SK-N-SH (cell line): ENCODE measurements around the gene BTBD10. TPM values are rescaled to one million over a fixed set of nuclear protein-coding genes. Genes with fewer than 3 reads are reported as not detected.

Source experiments
- CTCF ChIA-PET: fragments of 300-600, 350-600 bp; formaldehyde crosslinking; extraction: SDS; loops from one replicate; lab custom pipeline; 2021; lab: Yijun Ruan, JAX
- POLR2A ChIA-PET: fragments of 350-600 bp; sonication (Branson Sonifier 250); formaldehyde crosslinking; extraction: SDS; loops from one replicate; lab custom pipeline; 2020; ENCODE audit warnings: antibody characterized with exemption, inconsistent platforms; lab: Yijun Ruan, JAX
- DNase-seq: peaks from one replicate; pipeline ENCODE4 v3.0.0; 2012
- H2AFZ ChIP-seq: fragments of 200-600 bp; sonication (generic); 2 replicates; pipeline ENCODE4 v1.8.1; 2016; ENCODE audit warnings: antibody characterized with exemption, mild to moderate bottlenecking, low read depth
- H3F3A ChIP-seq: fragments of 200-600 bp; sonication (generic); replicated peaks from 2 replicates; pipeline ENCODE3; 2016; ENCODE audit warnings: antibody characterized with exemption, mild to moderate bottlenecking; ENCODE audit not compliant: insufficient read depth
- H3K27ac ChIP-seq, 2 experiments: fragments of 200-500 bp in 1 of 2; fragments of 200-600 bp in 1 of 2; sonication (Bioruptor generic) in 1 of 2; sonication (generic), shearing (Covaris generic) in 1 of 2; 2 replicates each; pipeline versions ENCODE4 v1.5.1 to v1.6.1; 2014 to 2016; ENCODE audit warnings: low read depth in 2 of 2, inconsistent platforms in 1 of 2, low read length in 1 of 2, mild to moderate bottlenecking in 1 of 2, mixed read lengths in 1 of 2
- H3K27me3 ChIP-seq: fragments of 200-600 bp; sonication (generic), shearing (Covaris generic); 2 replicates; pipeline ENCODE4 v1.6.1; 2016; ENCODE audit warnings: mixed run types; ENCODE audit not compliant: insufficient read depth
- H3K36me3 ChIP-seq, 2 experiments: fragments of 200-500 bp in 1 of 2; fragments of 200-600 bp in 1 of 2; sonication (Bioruptor generic) in 1 of 2; sonication (generic) in 1 of 2; replicated peaks in 1 of 2; 2 replicates each; pipeline versions ENCODE3 to v1.5.1; 2014 to 2016; ENCODE audit warnings: low read length in 1 of 2, mild to moderate bottlenecking in 1 of 2; ENCODE audit not compliant: insufficient read depth in 2 of 2, control insufficient read depth in 1 of 2
- H3K4me1 ChIP-seq, 2 experiments: fragments of 200-500 bp in 1 of 2; fragments of 200-600 bp in 1 of 2; sonication (Bioruptor generic) in 1 of 2; sonication (generic), shearing (Covaris generic) in 1 of 2; 2 replicates each; pipeline versions ENCODE4 v1.5.1 to v1.6.1; 2014 to 2016; ENCODE audit warnings: low read depth in 1 of 2, low read length in 1 of 2, mixed run types in 1 of 2; ENCODE audit not compliant: insufficient read depth in 2 of 2, control insufficient read depth in 1 of 2
- H3K4me2 ChIP-seq: fragments of 200-600 bp; sonication (generic), shearing (Covaris generic); 2 replicates; pipeline ENCODE4 v1.6.1; 2017; ENCODE audit warnings: mixed run types
- H3K4me3 ChIP-seq, 2 experiments: fragments of 200-500 bp in 1 of 2; fragments of 200-600 bp in 1 of 2; sonication (Bioruptor generic) in 1 of 2; sonication (generic), shearing (Covaris generic) in 1 of 2; 2 replicates each; pipeline versions ENCODE4 v1.5.1 to v1.8.1; 2014 to 2016; ENCODE audit warnings: low read depth in 2 of 2, inconsistent platforms in 1 of 2, low read length in 1 of 2, mild to moderate bottlenecking in 1 of 2, mixed read lengths in 1 of 2, moderate library complexity in 1 of 2
- H3K79me2 ChIP-seq: fragments of 200-600 bp; sonication (generic); 2 replicates; pipeline ENCODE4 v1.8.1; 2017; ENCODE audit warnings: mild to moderate bottlenecking; ENCODE audit not compliant: insufficient read depth
- H3K9ac ChIP-seq: fragments of 200-600 bp; sonication (generic); 2 replicates; pipeline ENCODE4 v1.6.1; 2017; ENCODE audit warnings: mixed run types
- H3K9me2 ChIP-seq: fragments of 200-600 bp; sonication (generic); 2 replicates; pipeline ENCODE4 v1.6.1; 2017; ENCODE audit warnings: mixed run types
- H3K9me3 ChIP-seq: fragments of 200-600 bp; sonication (generic); 2 replicates; pipeline ENCODE4 v1.6.1; 2017; ENCODE audit warnings: mixed run types, mild to moderate bottlenecking, moderate library complexity
- H4K20me1 ChIP-seq: fragments of 200-600 bp; sonication (generic); 2 replicates; pipeline ENCODE4 v1.6.1; 2017; ENCODE audit warnings: mild to moderate bottlenecking, mixed run types; ENCODE audit not compliant: insufficient read depth
- CTCF ChIP-seq: fragments of 200-600 bp; sonication (generic); IDR thresholded peaks from 2 replicates; pipeline ENCODE4 v1.6.1; 2017; ENCODE audit warnings: antibody characterized with exemption, mild to moderate bottlenecking, moderate library complexity
- ELF1 ChIP-seq: IDR thresholded peaks from 2 replicates; pipeline ENCODE4 v1.4.0; 2012
- FOSL2 ChIP-seq: IDR thresholded peaks from 2 replicates; pipeline ENCODE4 v1.4.0; 2012; ENCODE audit warnings: low read depth, mild to moderate bottlenecking, moderate library complexity, borderline replicate concordance
- FOXJ3 ChIP-seq: sonication (generic); formaldehyde crosslinking; IDR thresholded peaks from 2 replicates; pipeline ENCODE4 v1.5.1; 2020; ENCODE audit warnings: mild to moderate bottlenecking, missing genetic modification reagents
- GATA2 ChIP-seq: sonication (generic); formaldehyde crosslinking; IDR thresholded peaks from 2 replicates; pipeline ENCODE4 v1.5.0; 2020; ENCODE audit warnings: mild to moderate bottlenecking, missing genetic modification reagents
- IRF3 ChIP-seq: fragments of 150-350 bp; IDR thresholded peaks from 2 replicates; pipeline ENCODE4 v1.6.1; 2016; ENCODE audit warnings: mild to moderate bottlenecking, low read depth, low read length
- JUND ChIP-seq: IDR thresholded peaks from 2 replicates; pipeline ENCODE4 v1.4.0; 2012
- MAX ChIP-seq: IDR thresholded peaks from 2 replicates; pipeline ENCODE4 v1.4.0; 2012; ENCODE audit warnings: low read depth
- MXI1 ChIP-seq: IDR thresholded peaks from 2 replicates; pipeline ENCODE4 v1.6.1; 2012; ENCODE audit warnings: mild to moderate bottlenecking, low read depth, low read length, improper control_type of control experiment
- RAD21 ChIP-seq: IDR thresholded peaks from 2 replicates; pipeline ENCODE4 v1.6.1; 2012; ENCODE audit warnings: mild to moderate bottlenecking, low read length
- RCOR1 ChIP-seq: fragments of 150-350 bp; IDR thresholded peaks from 2 replicates; pipeline ENCODE4 v1.6.1; 2017; ENCODE audit warnings: antibody characterized with exemption, low read length
- RFX5 ChIP-seq: IDR thresholded peaks from 2 replicates; pipeline ENCODE4 v1.6.1; 2012; ENCODE audit warnings: mild to moderate bottlenecking, improper control_type of control experiment, low read length
- SMC3 ChIP-seq: IDR thresholded peaks from 2 replicates; pipeline ENCODE4 v1.6.1; 2012; ENCODE audit warnings: low read depth, low read length, improper control_type of control experiment
- TCF12 ChIP-seq: IDR thresholded peaks from 2 replicates; pipeline ENCODE4 v1.4.0; 2012
- USF1 ChIP-seq: IDR thresholded peaks from 2 replicates; pipeline ENCODE4 v1.4.0; 2012; ENCODE audit warnings: low read depth, borderline replicate concordance
- ZBTB33 ChIP-seq: IDR thresholded peaks from 2 replicates; pipeline ENCODE4 v1.4.0; 2012; ENCODE audit warnings: low read depth, borderline replicate concordance
- WGBS: methylation state at CpG from one replicate; pipeline ENCODE4 v1.1.6; 2017; ENCODE audit warnings: low lambda C conversion rate; 5-methylcytosine and 5-hydroxymethylcytosine counted together
- polyA plus RNA-seq, 3 experiments: library from polyadenylated mRNA; depleted of rRNA; stranded (reverse); fragments of >200 nt; gene quantifications; 2 replicates each; pipeline ENCODE4 v1.2.3, GENCODE V29; 2012

Gene BTBD10
- polyA plus RNA-seq, 1 of the 3 experiments (the other 2 are of a cell fraction) = 23.0 TPM

- TF ChIP-seq RFX5 = no peak
Observed at GRCh38 chr11:13349581-13349980, 113.4 kb downstream of the BTBD10 start (continued).

GRCh38 chr11:13349046-13349445 lies 114.0 kb downstream of the BTBD10 start:
- H3K4me1 ChIP-seq = no peaks in the 10 kb centered on the region; a peak in 1 of 4 replicates
- H3K4me2 ChIP-seq = no peak overlapping the region
- H3F3A ChIP-seq = no peaks in the 10 kb centered on the region
- H3K27ac ChIP-seq = no peak overlapping the region
- no peaks in the 10 kb centered on the region for H4K20me1 ChIP-seq
- H3K4me3 ChIP-seq = no peak overlapping the region
- CTCF ChIA-PET = interaction anchor here (0.6 to 12.9 kb wide), 4 partner anchors 10 to 138 kb away, joined by 3 to 237 read pairs (median 14); no protein-coding TSS in a partner anchor
- H2AFZ ChIP-seq = no peak overlapping the region
- POLR2A ChIA-PET = no interaction called here
- H3K9me2 ChIP-seq = no peaks in the 10 kb centered on the region
- TF ChIP-seq GATA2 (no peak), CTCF (no peak), SMC3 (no peak), FOXJ3 (CRISPR knock-in tag) (no peak), RCOR1 (no peak), ELF1 (no peak), ZBTB33 (no peak), MXI1 (no peak), USF1 (no peak), TCF12 (no peak), RFX5 (no peak), RAD21 (no peak), FOSL2 (no peak), IRF3 (no peak), JUND (no peak), MAX (no peak)
- TF ChIP-seq, all 33 proteins: peak for 0
- H3K9me3 ChIP-seq = no peaks in the 10 kb centered on the region
- 90% methylated on average over 6 of the region's 6 CpGs for WGBS
- H3K9ac ChIP-seq = no peak overlapping the region
- no peaks in the 10 kb centered on the region for H3K27me3 ChIP-seq
- H3K79me2 ChIP-seq = no peaks in the 10 kb centered on the region
- no peaks in the 10 kb centered on the region for H3K36me3 ChIP-seq
- no peak for DNase-seq
